ENCODE measurements around the gene ZNF710.

The ZNF710 gene

DNA sequence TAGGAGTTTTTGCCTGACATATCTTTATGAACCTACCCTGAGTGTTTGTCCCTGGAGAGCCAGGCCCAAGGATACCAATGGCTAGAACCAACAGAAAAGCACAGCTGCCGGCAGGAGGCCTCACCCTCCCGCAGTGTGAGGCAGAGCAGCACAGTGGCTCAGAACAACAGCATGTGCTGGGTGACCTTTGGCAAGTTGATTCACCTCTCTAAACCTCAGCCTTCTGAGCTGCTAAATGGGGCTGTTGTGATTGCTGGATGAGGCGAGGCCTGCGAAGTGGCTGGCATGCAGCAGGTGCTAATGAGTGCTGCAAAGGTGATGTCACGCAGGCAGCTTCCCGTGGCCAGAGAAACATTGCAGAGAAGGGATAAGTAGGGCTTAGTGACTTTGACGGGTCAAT, 77.8 kb downstream of the ZNF710 start:
- DNase-seq (ENCODE audit: low spot score) (no peak), FAIRE-seq (no peak)

DNA sequence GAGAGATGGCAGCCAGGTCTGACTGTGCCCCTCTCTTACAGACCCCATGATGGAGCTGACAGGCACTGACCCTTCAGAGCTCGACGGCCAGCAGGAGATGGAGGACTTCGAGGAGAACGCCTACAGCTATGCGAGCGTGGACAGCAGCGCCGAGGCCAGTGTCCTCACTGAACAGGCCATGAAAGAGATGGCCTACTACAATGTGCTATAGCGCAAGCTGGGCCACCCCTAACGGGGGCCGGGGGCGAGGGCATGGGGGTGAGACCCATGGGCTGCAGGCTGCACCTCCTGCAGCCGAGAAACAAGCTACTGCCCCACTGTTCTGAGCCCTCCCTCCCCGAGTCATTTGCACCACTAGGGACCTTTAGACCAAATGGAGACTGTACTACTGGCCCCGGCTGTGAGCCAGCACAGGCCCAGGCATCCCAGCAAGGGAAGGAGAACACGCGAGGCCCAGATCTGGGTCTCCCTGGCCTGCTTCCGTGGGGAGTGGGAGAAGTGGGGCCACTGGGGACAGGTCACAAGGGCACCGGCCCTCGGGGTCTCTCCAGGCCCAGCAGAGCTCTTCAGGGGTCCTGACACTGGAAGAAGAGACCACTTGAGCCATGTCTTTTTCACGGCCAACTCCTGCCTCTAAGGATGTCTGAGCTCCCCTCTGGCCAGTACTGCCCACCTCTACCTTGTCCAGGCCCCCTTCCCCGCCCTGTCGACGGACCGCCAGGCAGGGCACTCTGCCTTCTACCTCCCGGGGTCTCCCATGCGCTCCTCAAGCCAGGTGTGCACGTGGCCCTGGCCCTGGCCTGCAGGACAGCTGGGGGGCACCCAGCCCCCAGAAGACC, 78.7 kb downstream of the ZNF710 start:
- FAIRE-seq: no peak
- no peak for DNase-seq (ENCODE audit: low spot score)

- no peak for DNase-seq (ENCODE audit: low spot score)
- FAIRE-seq: no peak
Observed at GRCh38 chr15:90080458-90080755, 79.3 kb downstream of the ZNF710 start.

- DNase-seq (ENCODE audit: low spot score) (no peak), FAIRE-seq (no peak)
Observed at GRCh38 chr15:90080818-90081393, 79.8 kb downstream of the ZNF710 start.

GRCh38 chr15:90082140-90082715, 81.1 kb downstream of the ZNF710 start:
- FAIRE-seq: no peak

DNA sequence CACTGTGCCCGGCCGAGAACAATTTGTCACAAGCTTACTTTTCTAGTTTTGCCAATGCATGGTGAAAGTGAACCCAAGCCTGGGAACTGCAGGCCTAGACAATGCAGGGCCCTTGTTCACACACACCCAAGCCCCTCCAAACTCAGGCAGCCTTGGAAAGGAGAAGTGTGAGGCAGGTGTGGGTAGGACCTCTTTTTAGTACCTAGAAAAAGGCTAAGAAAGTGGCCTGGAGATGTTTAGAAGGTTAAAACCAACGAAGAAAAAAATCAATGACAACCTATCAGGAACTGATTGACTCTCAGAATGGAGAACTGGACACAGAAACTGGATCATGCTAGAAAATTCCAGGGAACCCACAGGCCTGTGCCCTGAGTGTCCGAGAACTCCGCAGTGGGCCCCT, 82.3 kb downstream of the ZNF710 start:
- DNase-seq (ENCODE audit: low spot score): no peak
- FAIRE-seq: no peak

More at GRCh38 chr15:90082140-90082715, 81.1 kb downstream of the ZNF710 start:
- DNase-seq (ENCODE audit: low spot score): no peak

GRCh38 chr15:90083954-90084607, 83.0 kb downstream of the ZNF710 start:
- FAIRE-seq: no peak

DNA sequence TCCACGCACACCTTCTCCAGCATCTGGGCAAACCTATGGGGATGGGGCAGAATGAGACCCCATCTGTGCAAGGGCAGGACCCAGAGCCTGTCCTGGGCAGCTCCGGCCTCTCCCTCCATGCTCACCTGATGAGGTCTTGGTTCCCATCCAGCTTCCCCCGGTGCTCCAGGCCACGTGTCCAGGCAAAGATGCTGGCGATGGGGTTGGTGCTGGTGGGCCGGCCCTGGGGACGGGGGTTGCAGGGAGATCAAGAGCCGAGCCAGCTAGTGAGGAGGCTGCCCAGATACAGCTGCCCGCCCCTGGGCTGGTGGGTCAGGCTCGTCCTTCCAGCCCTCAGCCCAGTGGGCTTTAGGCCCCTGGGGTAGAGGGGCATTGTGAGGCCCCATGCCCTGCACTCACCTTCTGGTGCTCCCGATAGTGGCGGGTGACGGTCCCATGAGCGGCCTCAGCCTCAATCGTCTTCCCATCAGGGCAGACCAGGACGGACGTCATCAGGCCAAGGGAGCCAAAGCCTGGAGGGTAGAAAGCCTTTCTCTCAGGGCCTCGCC, 83.8 kb downstream of the ZNF710 start:
- no peak for FAIRE-seq
- no peak for DNase-seq (ENCODE audit: low spot score)

More at GRCh38 chr15:90083954-90084607, 83.0 kb downstream of the ZNF710 start:
- DNase-seq (ENCODE audit: low spot score): no peak

DNA sequence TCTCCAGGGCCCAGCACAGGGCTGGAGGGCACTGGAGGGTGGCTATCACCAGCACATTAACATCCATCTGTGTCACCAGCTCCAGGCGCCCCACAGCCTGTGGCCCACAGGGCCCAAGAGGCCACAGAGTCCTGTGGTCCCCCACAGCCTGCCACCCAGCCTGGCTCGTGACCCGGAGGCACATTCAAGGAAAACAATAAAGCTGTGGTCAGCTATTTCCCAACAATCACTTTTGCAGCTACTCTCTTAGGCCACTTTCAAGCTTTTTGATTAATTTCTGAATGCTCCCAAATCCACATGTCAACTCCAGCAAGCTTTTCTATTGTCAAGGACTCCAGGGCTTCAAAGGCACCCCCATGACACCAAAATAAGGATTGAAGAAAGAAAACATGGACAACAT, 84.4 kb downstream of the ZNF710 start:
- FAIRE-seq: no peak
- no peak for DNase-seq (ENCODE audit: low spot score)

DNA sequence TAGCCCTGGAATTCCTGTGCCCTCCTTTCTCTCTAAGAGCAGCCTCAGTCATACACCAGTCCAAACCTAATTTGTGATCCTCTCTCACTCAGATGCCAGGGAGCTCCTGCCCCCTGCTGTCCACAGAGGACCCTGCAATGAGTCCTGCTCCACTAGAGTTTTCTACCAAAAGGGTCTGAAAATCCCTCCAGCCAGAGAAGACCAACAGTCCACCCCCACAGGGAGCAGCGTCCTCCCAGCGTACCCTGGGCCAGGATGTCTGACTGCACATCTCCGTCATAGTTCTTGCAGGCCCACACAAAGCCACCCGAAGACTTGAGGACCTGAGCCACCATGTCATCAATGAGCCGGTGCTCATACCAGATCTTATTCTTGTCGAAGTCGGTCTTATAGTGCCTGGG, 85.7 kb downstream of the ZNF710 start:
- peak; percentile 34 for DNase-seq (ENCODE audit: low spot score)
- FAIRE-seq: no peak

- no peak for FAIRE-seq
Observed at GRCh38 chr15:90087454-90088154, 86.5 kb downstream of the ZNF710 start.

DNA sequence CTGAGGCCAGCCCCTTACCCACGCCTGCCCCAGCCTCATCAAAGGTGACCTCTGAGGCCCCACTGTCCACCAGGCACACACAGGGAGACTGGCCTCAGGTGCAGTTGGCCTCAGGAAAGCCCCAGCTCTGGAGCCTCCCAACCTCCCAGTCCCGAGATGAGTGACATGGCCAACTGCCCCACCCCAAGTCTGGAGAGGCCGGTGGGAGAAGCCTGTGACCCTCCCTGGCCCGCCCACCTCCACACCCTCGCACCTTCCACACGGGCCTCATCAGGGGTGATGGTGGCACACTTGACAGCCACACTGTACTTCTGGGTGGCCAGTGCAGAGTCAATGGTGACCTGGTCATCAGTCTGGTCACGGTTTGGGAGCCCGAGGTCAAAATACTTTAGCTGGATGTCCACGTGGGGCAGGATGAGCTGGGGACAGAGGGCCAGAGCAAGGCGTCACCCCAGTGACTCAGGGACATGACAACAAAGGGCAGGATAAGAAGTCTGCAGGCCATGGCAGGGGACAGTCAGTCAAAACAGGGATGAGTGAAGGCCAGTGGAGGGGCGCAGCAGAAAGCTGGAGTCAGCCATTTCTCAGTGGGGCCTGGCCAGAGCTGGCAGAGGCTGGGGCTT, 89.2 kb downstream of the ZNF710 start:
- DNase-seq (ENCODE audit: low spot score) (no peak), FAIRE-seq (no peak)

More at GRCh38 chr15:90087454-90088154, 86.5 kb downstream of the ZNF710 start:
- no peak for DNase-seq (ENCODE audit: low spot score)

DNA sequence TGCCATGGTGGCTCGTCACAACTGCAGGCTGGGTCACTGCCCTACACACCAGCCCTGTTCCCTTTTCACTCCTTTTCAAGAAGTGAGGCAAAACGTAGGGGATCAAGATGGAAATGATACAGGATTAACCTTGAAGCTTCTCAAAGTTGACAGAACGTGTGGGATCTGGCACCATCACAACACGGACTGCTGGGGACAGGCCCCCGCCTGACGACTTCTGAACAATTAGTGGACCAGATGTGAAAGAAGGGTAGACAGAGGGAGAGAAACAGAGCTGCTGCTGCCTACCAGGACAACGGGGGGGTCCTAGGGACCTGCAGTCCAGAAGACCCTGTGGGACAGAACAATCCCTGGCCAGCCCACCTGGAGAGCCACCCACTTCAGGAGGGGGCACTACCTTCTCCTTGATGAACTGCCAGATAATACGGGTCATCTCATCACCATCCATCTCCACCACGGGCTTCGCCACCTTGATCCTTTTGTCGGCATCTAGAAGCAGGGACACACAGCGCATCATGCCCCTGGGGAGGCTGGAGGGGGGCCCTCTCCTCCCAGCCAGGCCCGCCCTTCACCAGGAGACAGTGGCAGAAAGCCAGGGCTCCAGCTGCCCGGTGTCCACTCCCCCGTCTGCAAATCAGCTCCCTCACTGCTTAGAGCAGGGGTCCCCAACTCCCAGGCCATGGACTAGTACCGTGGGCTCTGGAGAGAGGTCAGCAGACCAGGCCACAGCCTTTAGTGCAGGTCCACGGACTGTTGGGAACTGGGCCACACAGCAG, 90.2 kb downstream of the ZNF710 start:
- FAIRE-seq: no peak

GRCh38 chr15:90095521-90095959, 94.4 kb downstream of the ZNF710 start:
- FAIRE-seq (no peak), DNase-seq (ENCODE audit: low spot score) (no peak)

More for the DNA sequence above, 90.2 kb downstream of the ZNF710 start:
- no peak for DNase-seq (ENCODE audit: low spot score)

GRCh38 chr15:90097475-90097874, 96.4 kb downstream of the ZNF710 start:
- FAIRE-seq: no peak
- DNase-seq (ENCODE audit: low spot score): no peak

- DNase-seq (ENCODE audit: low spot score) (no peak), FAIRE-seq (no peak)
Observed at GRCh38 chr15:90099072-90099867, 98.1 kb downstream of the ZNF710 start.

DNA sequence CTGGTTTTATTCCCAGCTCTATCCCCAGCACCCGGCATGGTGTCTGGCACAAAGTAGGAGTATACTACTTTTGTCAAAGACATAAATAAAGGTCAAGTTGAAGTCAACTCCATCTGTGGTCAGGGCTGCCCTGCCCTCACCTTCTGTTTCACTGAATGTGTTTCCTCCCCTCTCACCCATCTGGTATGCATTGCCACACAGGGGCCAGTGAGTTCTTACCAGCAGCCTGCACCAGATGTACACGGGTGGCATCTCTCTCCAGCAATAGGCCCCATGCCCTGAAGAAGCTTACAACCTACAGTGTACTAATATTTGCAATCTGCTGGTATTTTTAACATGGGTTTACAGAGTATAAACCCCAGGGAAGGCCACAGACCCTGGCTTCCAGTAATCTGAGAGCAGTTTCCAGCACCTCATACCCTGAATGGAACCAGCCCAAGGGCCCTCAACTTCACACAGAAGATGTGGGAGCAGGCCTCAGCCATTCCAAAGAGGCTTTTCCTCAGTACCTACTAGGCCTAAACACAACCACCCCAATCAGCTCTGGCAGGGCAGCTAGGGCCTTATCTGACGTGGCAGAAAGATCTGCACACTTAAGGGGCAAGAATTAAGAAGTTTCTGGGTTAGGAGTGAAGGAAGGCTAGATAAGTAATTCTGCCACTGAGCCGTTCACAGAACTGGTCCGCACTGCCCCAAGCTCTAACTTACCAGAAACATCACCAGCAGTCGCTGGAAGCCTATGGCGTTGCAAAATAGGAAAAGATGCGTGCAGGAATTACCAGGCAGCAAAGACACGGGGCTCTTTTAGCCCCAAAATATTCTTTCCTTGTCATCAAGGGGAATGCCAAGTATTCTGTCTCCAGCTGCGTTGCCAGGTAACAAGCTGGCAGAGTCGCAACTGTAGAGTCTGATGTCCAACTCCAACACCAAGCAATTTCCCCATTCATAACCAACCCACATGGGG, 99.0 kb downstream of the ZNF710 start:
- DNase-seq (ENCODE audit: low spot score) (no peak), FAIRE-seq (no peak)
